Activated CD8-positive, alpha-beta memory T cell treated with anti-CD3 and anti-CD28 coated beads for 36 hours (primary cell): ENCODE data around the gene PTPRJ. TPM values are rescaled to one million over a fixed set of nuclear protein-coding genes. Genes with fewer than 3 reads are reported as not detected.

ENCODE experiments used
- CTCF ChIA-PET: fragments of 350-600 bp; sonication (Branson Sonifier 250); formaldehyde crosslinking; loops from one replicate; lab custom pipeline; 2021; ENCODE audit warnings: antibody characterized with exemption; lab: Charles Lee
- POLR2A ChIA-PET: fragments of 350-600 bp; sonication (Branson Sonifier 250); formaldehyde crosslinking; loops from one replicate; lab custom pipeline; 2021; ENCODE audit warnings: antibody characterized with exemption; lab: Charles Lee
- total RNA-seq, 2 experiments: library from RNA; stranded (reverse); gene quantifications; one replicate each; pipeline ENCODE4 v1.2.3, GENCODE V29; 2021

The PTPRJ gene
- total RNA-seq, 2 experiments from 2014 or later, result 26.2 to 28.2 TPM

DNA sequence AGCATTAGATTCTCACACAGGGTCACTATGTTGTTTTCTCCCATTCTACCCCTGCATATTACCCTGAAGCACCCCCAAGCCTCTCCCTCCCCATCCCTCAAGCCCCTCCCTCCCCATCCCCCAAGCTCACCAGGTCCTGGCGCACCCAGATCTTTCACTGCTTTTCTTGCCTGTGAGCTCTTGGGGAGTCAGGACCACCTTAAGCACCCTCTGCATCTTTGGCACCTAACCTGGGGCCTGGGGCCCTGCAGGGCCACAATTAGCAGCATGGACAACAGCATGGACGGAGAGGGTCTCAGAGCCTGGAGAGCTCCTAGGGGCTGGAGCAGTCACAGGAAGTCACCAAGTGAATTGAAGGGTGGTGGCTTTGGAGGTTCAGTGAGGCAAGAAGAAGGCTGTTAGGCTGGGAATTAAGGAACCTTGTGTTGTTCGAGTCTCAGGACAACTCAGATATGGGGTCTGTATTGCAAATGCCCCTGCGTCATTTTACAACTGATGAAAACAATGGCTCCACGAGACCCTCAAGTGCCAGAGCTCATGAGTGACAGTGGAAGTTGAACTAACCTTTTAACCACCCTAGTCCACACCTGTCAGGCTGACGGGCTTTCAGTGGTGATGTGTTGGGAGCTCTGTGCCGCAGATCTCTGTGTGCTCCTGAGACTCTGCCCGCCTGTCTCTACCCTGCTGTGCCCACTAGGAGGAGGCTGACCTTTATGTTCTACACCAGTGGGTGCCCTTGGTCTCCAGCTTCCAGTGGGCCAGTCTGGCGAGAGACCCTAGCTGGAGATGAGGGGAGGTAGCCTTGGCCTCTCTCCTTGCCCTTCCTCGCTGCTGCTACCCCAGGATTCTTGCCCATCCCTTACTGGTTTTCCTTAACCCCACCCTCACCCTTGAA is 125.0 kb downstream of the PTPRJ start:
- CTCF ChIA-PET, result interaction anchor here (4.4 kb wide), 1 partner anchor 170 kb away, joined by 29 read pairs; no protein-coding TSS in a partner anchor

DNA sequence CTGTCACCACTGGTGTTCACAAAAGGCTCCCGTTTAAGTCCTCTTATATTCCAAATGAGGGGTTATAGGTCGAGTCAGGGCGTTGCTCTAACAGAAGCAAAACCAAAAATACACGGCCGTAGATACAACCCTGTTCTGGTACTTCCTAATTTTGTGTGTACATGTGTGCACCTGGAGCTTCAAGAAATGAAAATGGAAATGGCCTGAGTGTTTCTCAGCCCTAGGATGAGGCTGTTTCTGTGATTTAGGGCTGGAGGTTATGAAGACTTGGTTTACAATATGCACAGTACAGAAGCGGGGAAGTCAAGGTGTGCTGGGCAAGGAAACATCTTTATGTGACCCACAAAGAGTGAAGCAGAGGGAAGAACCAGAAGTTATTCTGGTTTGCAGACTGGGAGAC is 125.8 kb downstream of the PTPRJ start:
- POLR2A ChIA-PET, result no interaction called here
- CTCF ChIA-PET, result interaction anchor here (1.2 to 4.4 kb wide), 2 partner anchors 50 to 171 kb away, joined by 3 to 29 read pairs; no protein-coding TSS in a partner anchor

More for the DNA sequence above, 125.0 kb downstream of the PTPRJ start:
- POLR2A ChIA-PET, result no interaction called here

DNA sequence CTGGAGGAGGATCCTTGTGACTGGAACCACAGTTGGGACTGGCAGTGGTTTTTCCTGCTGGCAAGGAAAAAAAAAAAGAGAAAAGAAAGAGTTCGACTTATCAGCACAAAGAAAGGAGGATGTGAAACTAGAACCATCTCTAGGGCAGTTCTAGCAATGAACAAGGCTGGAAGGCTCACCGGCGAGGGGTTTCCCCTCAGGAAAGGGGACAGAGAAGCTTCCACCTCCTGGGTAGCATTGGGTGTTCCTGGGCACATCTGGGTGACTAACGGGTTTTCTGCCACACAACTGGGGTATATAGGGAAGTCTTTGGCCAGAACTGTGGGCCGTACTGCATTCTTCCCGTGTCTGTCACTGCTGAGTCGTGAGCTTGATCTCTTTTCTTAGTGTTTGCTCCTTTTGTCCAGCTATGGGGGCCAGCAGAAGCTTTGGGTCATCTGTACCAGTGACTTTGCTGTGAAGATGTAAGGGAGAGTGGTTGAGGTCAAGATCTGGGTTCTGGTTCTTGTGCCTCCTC is 126.9 kb downstream of the PTPRJ start:
- CTCF ChIA-PET, result interaction anchor here (0.8 to 4.4 kb wide), 9 partner anchors 11 to 174 kb away, joined by 3 to 29 read pairs (median 3); no protein-coding TSS in a partner anchor
- POLR2A ChIA-PET, result interaction anchor here (0.9 kb wide), 1 partner anchor 342 kb away, joined by 4 read pairs; no protein-coding TSS in a partner anchor

DNA sequence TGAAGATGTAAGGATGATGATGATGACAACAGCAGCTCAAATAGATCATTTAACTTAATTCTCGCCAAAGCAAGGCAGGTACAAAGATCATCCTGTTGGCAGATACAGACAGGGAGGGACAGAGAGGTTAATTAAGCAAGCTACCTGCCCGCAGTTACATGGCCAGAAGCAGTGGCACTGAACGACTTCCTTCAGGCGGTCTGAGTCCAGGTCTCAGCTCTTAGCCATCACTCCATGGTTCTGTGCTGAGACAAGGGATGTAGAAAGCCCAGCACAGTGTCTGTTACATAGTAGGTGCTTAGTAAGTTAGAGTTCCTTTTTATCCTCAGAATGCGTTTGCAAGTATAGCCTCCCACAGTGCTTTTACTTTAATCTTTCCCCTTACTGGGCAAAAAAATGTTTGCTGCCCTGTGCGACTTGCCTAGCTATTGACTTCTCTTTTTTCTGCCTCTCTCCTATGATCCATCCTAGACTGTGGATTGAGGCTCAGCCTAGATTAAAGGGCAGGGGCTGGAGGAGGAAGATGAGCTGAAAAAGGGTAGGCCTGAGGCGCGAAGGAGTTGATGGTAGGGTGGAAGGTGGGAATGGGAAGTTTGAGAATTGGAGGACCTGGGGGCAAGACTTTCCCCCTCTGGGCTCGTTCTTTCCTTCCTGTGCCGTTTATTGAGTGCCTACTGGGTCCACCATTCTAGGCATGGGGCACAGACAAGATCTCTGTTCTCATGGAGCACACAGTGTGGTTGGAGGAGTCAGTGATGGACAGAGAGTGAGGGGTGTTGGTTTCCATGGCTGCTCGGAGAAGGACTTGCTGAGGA is 128.1 kb downstream of the PTPRJ start:
- CTCF ChIA-PET, result interaction anchor here (0.8 to 4.4 kb wide), 16 partner anchors 13 to 255 kb away, joined by 3 to 29 read pairs (median 4); no protein-coding TSS in a partner anchor

DNA sequence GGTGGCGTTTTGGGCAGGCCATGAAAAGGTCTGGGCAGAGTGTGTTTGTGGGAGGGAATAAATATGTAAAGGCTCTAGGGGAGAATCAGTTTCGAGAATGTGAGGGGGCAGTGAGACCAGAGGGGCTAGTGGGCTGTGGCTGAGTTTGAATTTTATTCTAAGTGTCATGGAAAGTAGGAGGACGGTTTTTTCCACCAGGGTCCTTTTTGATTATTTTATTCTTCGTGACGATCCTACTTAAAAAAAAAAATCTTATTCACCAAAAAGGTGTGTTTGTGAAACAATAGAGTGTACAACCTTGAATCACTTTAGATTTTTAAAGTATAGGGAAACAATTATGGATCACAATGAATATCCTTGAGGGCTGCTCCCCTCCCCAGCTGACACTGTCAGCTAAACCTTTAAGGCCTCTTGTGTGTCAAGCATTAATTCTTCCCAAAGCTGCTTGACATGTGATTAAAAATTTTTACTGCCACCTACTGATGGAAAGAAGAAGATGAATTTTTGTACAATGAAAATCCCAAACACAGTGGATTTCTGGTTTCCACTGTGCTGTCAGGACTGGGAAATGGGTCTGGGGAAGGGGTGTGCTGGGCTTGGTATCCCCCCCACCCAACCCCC is 128.8 kb downstream of the PTPRJ start:
- POLR2A ChIA-PET, result interaction anchor here (0.8 to 1.4 kb wide), 2 partner anchors 103 to 185 kb away, joined by 3 read pairs; no protein-coding TSS in a partner anchor
- CTCF ChIA-PET, result interaction anchor here (0.8 to 4.4 kb wide), 10 partner anchors 12 to 224 kb away, joined by 3 to 29 read pairs (median 4); no protein-coding TSS in a partner anchor

More for the DNA sequence above, 128.1 kb downstream of the PTPRJ start:
- POLR2A ChIA-PET, result interaction anchor here (0.8 to 1.4 kb wide), 2 partner anchors 102 to 184 kb away, joined by 3 read pairs; no protein-coding TSS in a partner anchor

DNA sequence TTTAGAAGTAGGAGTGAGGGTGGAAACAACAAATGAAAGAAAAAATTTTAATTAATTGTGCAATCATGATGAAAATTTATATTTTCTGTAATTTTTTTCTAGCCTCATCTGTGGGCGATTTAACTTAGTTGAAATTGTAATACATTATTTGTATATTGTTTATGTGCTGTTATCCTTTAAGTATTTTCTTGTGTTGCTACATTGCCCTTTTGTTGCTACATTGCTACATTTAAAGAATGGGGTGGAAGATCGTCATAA is 130.1 kb downstream of the PTPRJ start:
- ChIA-PET POLR2A (interaction anchor here (1.1 kb wide), 1 partner anchor 104 kb away, joined by 3 read pairs; no protein-coding TSS in a partner anchor), CTCF (interaction anchor here (1.0 to 2.1 kb wide), 2 partner anchors 54 to 112 kb away, joined by 3 to 6 read pairs; no protein-coding TSS in a partner anchor)

DNA sequence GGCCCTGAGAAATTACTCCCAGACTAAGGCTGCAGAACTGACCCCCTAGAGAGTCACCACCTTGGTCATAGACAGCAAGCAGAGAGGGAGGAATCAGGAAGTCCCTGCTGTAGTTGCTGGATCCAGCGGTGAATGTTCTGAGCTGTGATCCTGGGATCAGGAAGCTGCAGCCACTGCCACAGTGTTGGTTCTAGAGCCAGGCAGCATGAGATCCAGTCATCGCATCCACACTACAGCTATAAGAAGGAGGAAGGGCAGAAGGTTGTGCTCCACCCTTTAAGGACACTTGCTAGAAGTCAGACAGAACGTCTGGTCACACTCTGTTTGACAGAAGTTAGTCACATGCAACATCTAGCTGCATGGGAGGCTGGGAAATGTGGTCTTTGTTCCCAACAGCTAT is 131.5 kb downstream of the PTPRJ start:
- ChIA-PET POLR2A (no interaction called here), CTCF (interaction anchor here (2.0 kb wide), 1 partner anchor 177 kb away, joined by 8 read pairs; no protein-coding TSS in a partner anchor)

DNA sequence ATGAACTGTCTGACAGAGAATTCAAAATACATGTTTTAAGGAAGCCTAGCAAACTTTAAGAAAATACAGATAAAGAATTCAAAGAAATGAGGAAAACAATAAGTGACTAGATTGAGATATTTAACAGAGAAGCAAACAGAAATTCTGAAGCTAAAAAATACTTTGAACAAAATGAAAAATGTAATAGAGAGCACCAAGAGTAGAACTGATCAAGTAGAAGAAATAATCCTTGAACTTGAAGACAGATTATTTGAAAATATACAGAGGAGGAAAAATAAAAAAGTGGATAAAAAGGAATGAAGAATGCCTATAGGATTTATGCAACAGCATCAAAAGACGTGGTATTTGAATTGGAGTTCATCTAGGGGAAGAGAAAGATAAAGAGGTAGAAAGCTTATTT is 134.4 kb downstream of the PTPRJ start:
- ChIA-PET POLR2A (no interaction called here), CTCF (interaction anchor here (0.6 to 1.4 kb wide), 3 partner anchors 174 to 225 kb away, joined by 3 to 6 read pairs (median 5); no protein-coding TSS in a partner anchor)

DNA sequence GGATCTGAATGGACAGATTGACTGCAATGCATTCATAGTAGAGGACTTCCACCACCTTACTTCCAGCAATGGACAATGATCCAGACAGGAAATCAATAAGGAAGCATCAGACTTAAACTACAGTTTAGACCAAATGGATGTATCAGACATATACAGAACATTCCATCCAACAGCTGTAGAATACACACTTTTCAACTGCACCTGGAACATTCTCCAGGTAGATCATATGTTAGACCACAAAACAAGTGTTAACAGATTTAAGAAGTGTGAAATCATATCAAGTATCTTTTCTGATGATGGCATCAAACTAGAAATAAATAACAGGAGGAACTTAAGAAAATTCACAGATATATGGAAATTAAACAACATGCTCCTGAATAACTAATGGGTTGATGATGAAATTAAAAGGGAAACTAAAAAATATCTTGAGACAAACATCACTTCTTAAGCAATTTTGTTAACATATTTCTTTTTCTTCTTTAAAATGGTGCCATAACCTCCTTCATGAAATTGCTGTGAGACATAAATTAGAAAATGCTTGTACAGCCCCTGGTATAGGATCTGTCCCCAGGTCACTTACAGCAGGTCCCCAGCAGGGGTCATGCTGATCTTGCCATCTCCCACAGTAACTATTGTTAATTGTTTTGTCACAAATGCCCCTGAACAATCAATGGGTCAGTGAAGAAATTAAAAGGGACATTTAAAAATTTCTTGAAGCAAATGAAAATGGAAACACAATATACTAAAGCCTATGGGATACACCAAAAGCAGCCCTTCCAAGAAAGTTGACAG is 136.3 kb downstream of the PTPRJ start:
- ChIA-PET POLR2A (no interaction called here), CTCF (interaction anchor here (0.6 to 1.2 kb wide), 3 partner anchors 38 to 221 kb away, joined by 3 read pairs; no protein-coding TSS in a partner anchor)

DNA sequence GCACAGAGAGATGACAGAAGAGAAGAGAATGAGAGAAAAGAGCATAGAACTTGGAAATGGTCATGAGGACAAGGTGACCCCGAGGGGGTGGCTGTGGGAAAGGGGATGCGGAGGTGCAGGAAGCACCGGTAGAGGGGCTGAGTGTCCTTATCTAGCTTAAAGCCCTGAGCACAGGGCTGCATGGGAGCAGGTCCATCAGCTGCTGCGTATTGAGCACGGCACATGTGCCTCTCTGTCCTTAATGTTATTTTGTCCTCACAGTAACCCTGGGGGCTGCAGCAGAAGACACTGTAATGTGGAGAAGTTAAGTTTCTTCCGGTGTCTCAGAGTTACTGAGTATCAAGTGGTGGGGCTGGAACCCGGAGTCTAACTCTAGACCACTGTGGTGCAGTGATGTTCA is 141.9 kb downstream of the PTPRJ start:
- POLR2A ChIA-PET, result no interaction called here
- CTCF ChIA-PET, result no interaction called here

DNA sequence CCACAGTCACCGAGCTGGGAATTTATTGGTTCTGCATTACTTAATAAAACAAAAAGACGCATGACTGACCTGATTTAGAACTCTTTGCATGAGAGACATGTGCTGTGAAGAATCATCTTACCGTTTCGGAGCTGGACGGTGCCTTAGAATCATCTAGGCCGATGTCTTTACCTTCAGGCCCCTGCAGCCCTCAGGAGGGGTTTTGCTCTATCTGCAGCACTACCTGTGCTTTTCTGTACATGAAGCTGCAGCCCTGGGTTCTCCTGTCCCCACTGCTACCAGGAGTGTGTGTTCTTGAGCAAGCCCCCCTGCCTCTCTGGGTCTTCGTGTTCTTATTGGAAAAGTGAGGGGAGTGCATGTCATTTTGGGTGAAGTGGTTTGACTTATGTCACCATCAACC is 142.3 kb downstream of the PTPRJ start:
- POLR2A ChIA-PET, result no interaction called here

DNA sequence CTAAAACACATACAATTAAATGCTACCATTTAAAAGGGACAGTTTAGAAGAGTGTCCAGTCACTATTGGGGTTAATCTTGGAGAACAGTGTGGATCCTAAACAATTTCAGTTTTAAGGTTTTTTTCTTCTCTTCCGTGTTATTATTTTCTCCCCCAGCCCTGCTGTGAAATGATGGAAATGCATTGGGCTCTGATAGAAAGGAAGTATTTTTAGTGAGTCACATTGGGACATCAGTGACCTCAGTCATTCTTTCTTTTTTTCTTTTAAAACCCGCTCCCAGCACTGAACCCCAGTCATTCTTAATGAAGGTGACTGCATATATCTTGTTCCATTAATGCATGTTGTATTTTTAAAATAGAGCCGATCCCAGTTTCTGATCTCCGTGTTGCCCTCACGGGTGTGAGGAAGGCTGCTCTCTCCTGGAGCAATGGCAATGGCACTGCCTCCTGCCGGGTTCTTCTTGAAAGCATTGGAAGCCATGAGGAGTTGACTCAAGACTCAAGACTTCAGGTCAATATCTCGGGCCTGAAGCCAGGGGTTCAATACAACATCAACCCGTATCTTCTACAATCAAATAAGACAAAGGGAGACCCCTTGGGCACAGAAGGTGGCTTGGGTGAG is 143.0 kb downstream of the PTPRJ start:
- POLR2A ChIA-PET, result no interaction called here

More for the DNA sequence above, 142.3 kb downstream of the PTPRJ start:
- CTCF ChIA-PET, result no interaction called here

DNA sequence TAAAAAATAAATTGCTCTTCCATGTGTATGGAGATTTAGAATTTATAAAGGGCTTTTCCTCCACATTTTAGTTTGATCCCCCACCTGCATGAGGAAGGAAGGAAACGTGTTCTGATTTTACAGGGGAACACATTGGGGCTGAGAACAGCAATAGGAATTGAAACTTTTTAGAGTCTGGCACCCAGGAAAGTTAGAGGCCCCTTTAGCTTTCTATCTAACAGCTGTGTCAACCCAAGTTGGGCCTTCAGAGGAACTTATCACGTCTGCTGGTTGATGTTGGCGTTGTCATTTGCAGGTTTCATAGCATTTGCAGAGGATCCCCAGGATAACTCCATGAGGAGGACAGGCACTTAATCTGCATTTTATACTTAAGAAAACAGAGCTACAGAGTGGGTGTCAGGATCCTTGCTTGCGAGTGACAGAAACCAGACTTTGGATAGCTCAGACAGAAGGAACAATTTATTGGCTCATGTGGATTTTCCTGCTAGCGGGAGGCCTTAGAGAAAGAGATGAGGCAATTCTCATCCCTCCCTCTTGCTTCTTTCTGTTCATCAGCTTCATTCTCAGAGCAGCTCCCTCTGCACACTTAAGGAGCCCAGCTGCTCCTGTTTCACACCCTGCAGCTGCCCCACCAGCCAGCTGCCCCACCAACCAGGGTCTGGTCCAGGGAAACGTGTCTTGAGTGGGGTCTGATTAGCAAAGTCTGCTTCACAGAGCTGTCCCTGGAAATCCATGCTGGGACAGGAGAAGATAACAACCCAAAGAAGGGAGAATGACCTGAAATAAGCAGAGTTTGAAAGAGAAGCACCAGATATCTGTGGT is 143.8 kb downstream of the PTPRJ start:
- POLR2A ChIA-PET, result no interaction called here
- CTCF ChIA-PET, result no interaction called here

More for the DNA sequence above, 143.0 kb downstream of the PTPRJ start:
- CTCF ChIA-PET, result no interaction called here

DNA sequence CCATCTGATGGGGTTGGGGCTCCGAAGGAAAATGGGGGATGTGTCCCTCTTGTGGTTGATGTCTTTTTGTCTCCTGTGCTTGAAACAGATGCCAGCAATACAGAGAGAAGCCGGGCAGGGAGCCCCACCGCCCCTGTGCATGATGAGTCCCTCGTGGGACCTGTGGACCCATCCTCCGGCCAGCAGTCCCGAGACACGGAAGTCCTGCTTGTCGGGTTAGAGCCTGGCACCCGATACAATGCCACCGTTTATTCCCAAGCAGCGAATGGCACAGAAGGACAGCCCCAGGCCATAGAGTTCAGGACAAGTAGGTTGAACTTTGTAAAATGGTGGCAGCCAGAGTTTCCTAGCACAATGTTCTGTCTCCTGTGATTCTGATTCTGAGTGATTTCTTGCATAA is 144.5 kb downstream of the PTPRJ start:
- ChIA-PET CTCF (no interaction called here), POLR2A (no interaction called here)

DNA sequence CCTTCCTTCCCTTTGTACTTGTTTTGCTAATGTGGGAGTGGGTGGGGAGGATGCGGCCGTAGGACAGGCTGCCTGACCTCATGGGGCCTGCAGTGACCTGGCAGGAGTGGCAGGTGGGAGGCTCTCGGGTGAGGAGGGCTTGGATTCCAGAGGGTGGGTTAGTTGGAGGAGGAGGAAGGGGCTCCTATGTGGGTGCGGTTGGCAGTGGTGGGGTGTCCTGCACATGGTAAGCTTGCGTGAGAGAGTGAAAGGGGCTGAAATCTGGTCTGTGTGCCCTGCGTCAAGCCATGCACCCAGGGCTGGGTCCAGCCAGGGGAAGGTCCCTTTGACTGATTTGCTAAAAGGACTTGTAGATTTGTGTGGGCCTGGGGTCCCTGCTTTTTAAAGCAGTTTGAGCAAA is 145.5 kb downstream of the PTPRJ start:
- POLR2A ChIA-PET, result no interaction called here

DNA sequence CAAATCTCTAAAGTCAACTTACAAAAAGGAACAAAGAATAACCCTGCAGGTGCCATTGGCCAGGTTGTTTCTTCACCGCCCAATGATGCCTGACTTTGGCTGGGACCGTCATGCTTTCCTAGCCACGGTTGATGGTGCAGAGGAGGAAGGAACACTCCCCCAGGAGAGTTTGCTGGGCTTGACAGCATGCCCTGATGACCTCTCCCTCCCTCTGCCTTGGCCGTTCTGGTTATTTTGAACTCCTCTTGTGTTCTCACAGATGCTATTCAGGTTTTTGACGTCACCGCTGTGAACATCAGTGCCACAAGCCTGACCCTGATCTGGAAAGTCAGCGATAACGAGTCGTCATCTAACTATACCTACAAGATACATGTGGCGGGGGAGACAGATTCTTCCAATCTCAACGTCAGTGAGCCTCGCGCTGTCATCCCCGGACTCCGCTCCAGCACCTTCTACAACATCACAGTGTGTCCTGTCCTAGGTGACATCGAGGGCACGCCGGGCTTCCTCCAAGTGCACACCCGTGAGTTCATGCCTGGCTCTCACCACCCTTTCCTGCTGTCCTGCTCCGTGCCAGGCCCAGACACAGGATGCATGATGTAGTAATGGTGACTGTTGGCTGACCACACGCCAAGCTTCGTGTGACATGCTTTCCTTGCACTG is 147.3 kb downstream of the PTPRJ start:
- CTCF ChIA-PET, result no interaction called here
- POLR2A ChIA-PET, result no interaction called here

More for the DNA sequence above, 145.5 kb downstream of the PTPRJ start:
- CTCF ChIA-PET, result no interaction called here
